PC-3 (cell line): ENCODE results near the gene BCAS3. TPM values are rescaled to one million over a fixed set of nuclear protein-coding genes. Genes with fewer than 3 reads are reported as not detected.

ENCODE experiments used
- ATAC-seq: fragments of 200-7000 bp; cut with Tn5 transposase; 2 replicates; pipeline ENCODE4 v1.9.1; 2020; ENCODE audit warnings: mild to moderate bottlenecking, moderate library complexity
- BruUV-seq: library from RNA; stranded (reverse); fragments of 400-500 nt; replicated peaks from 2 replicates; lab custom pipeline; 2021; lab: Mats Ljungman, UMichigan
- CTCF ChIA-PET: fragments of 300-600 bp; sonication (Branson Sonifier 250); formaldehyde crosslinking; loops from one replicate; lab custom pipeline; 2022; ENCODE audit warnings: antibody characterized with exemption; lab: Charles Lee
- POLR2A ChIA-PET: fragments of 300-600 bp; sonication (Branson Sonifier 250); formaldehyde crosslinking; loops from one replicate; lab custom pipeline; 2022; ENCODE audit warnings: antibody characterized with exemption; ENCODE audit not compliant: unreplicated experiment; lab: Charles Lee
- DNase-seq: peaks from one replicate; pipeline ENCODE4 v3.0.0-alpha.2; 2015
- H2AFZ ChIP-seq: fragments of 300-600 bp; sonication (generic); 2 replicates; pipeline ENCODE4 v1.6.0; 2016; ENCODE audit warnings: antibody characterized with exemption, low read length
- H3F3A ChIP-seq: fragments of 300-600 bp; sonication (generic); one replicate; pipeline ENCODE4 v1.6.0; 2017; ENCODE audit warnings: antibody characterized with exemption, low read length, control low read depth, mild to moderate bottlenecking; ENCODE audit not compliant: unreplicated experiment
- H3K27ac ChIP-seq: fragments of 300-600 bp; sonication (generic); 2 replicates; pipeline ENCODE4 v1.5.1; 2016; ENCODE audit warnings: mild to moderate bottlenecking, low read length
- H3K27me3 ChIP-seq: fragments of 300-600 bp; sonication (generic); 2 replicates; pipeline ENCODE4 v1.6.1; 2016; ENCODE audit warnings: low read length, mixed read lengths
- H3K36me3 ChIP-seq: fragments of 300-600 bp; sonication (generic); 2 replicates; pipeline ENCODE4 v1.6.1; 2016; ENCODE audit warnings: low read depth, mixed run types, low read length, mixed read lengths
- H3K4me1 ChIP-seq: fragments of 300-600 bp; sonication (generic); 2 replicates; pipeline ENCODE4 v1.5.1; 2016; ENCODE audit warnings: low read length; ENCODE audit not compliant: insufficient read depth
- H3K4me2 ChIP-seq: fragments of 300-600 bp; sonication (generic); 2 replicates; pipeline ENCODE4 v1.6.0; 2016; ENCODE audit warnings: low read length
- H3K4me3 ChIP-seq: fragments of 300-600 bp; sonication (generic); 2 replicates; pipeline ENCODE4 v1.5.1; 2016; ENCODE audit warnings: mild to moderate bottlenecking, low read length, mixed read lengths
- H3K79me2 ChIP-seq: fragments of 300-600 bp; sonication (generic); 2 replicates; pipeline ENCODE4 v1.6.1; 2017; ENCODE audit warnings: low read length, mixed read lengths
- H3K9ac ChIP-seq: fragments of 300-600 bp; sonication (generic); 2 replicates; pipeline ENCODE4 v1.6.0; 2016; ENCODE audit warnings: mild to moderate bottlenecking, low read length
- H3K9me2 ChIP-seq: fragments of 300-600 bp; sonication (generic); replicated peaks from 2 replicates; pipeline ENCODE4 v1.6.1; 2016; ENCODE audit warnings: mixed run types, low read length, mixed read lengths
- H3K9me3 ChIP-seq: fragments of 300-600 bp; sonication (generic); 2 replicates; pipeline ENCODE4 v1.6.1; 2016; ENCODE audit warnings: low read length, mixed read lengths
- H4K20me1 ChIP-seq: fragments of 300-600 bp; sonication (generic); 2 replicates; pipeline ENCODE4 v1.6.1; 2016; ENCODE audit warnings: low read length, mixed read lengths
- CTCF ChIP-seq: fragments of 300-600 bp; sonication (generic); conservative IDR thresholded peaks from 2 replicates; pipeline ENCODE4 v1.5.1; 2017; ENCODE audit warnings: antibody characterized with exemption, low read depth, mild to moderate bottlenecking, low read length
- EZH2 ChIP-seq: fragments of 300-600 bp; sonication (generic); IDR thresholded peaks from one replicate; pipeline ENCODE4 v1.6.1; 2017; ENCODE audit warnings: antibody characterized with exemption, mild to moderate bottlenecking, low read length; ENCODE audit not compliant: unreplicated experiment
- EZH2phosphoT487 ChIP-seq: fragments of 300-600 bp; sonication (generic); IDR thresholded peaks from 2 replicates; pipeline ENCODE4 v1.6.1; 2018; ENCODE audit warnings: mild to moderate bottlenecking, antibody characterized with exemption, low read length, borderline replicate concordance
- intact Hi-C: fragments of 100-400 bp; cut with micrococcal nuclease; formaldehyde crosslinking; loops from 2 replicates; pipeline ENCODE4 v1.9.0; 2023
- total RNA-seq: library from RNA; depleted of rRNA; stranded (reverse); fragments of >200 nt; gene quantifications from 2 replicates; pipeline ENCODE4 v1.2.3, GENCODE V29; 2014

The BCAS3 gene
- total RNA-seq, 1 experiment from 2014 or later = 25.9 TPM

GRCh38 chr17:61294286-61294685 is 616.6 kb downstream of the BCAS3 start:
- ChIA-PET POLR2A (interaction anchor here (0.7 kb wide), 1 partner anchor 17 kb away, joined by 3 read pairs; no protein-coding TSS in a partner anchor), CTCF (no interaction called here)
- DNase-seq (no peak), ATAC-seq (no peak)
- H3K79me2 ChIP-seq = no peaks in the 10 kb centered on the region
- intact Hi-C loops = no loop called here
- H3F3A ChIP-seq = no peaks in the 10 kb centered on the region
- H2AFZ ChIP-seq = no peak overlapping the region
- no peak for TF ChIP-seq CTCF
- TF ChIP-seq EZH2phosphoT487 = no peak
- no peak for TF ChIP-seq EZH2
- H3K36me3 ChIP-seq = no peaks in the 10 kb centered on the region
- no peaks in the 10 kb centered on the region for H3K27me3 ChIP-seq
- BruUV-seq = no TSS peak
- no peak overlapping the region for H3K4me3 ChIP-seq
- no peaks in the 10 kb centered on the region for H4K20me1 ChIP-seq
- H3K4me1 ChIP-seq = peaks cover 8% of the 10 kb centered on the region; the same call in 1 of the 2 replicates
- H3K9ac ChIP-seq = no peak overlapping the region
- no peaks in the 10 kb centered on the region for H3K9me3 ChIP-seq
- H3K27ac ChIP-seq = no peak overlapping the region
- H3K9me2 ChIP-seq = no peaks in the 10 kb centered on the region
- no peak overlapping the region for H3K4me2 ChIP-seq

- H3K4me2 ChIP-seq = no peak overlapping the region
- ChIA-PET CTCF (no interaction called here), POLR2A (interaction anchor here (0.7 kb wide), 1 partner anchor 18 kb away, joined by 3 read pairs; no protein-coding TSS in a partner anchor)
- no peak overlapping the region for H3K4me3 ChIP-seq
- H3K36me3 ChIP-seq = no peaks in the 10 kb centered on the region
- TF ChIP-seq CTCF = no peak
- no peak for TF ChIP-seq EZH2
- TF ChIP-seq EZH2phosphoT487 = no peak
- no peaks in the 10 kb centered on the region for H3K27me3 ChIP-seq
- H2AFZ ChIP-seq = no peak overlapping the region
- intact Hi-C loops = no loop called here
- peaks cover 8% of the 10 kb centered on the region; the same call in 1 of the 2 replicates for H3K4me1 ChIP-seq
- no peaks in the 10 kb centered on the region for H3K79me2 ChIP-seq
- H4K20me1 ChIP-seq = no peaks in the 10 kb centered on the region
- no peak overlapping the region for H3K9ac ChIP-seq
- no peaks in the 10 kb centered on the region for H3K9me2 ChIP-seq
- no peaks in the 10 kb centered on the region for H3K9me3 ChIP-seq
- H3F3A ChIP-seq = no peaks in the 10 kb centered on the region
- H3K27ac ChIP-seq = no peak overlapping the region
- DNase-seq (peak; percentile 57), ATAC-seq (peak; percentile 85)
- BruUV-seq = no TSS peak
These were observed 617.1 kb downstream of the BCAS3 start for GRCh38 chr17:61294777-61295176.

- peaks cover 8% of the 10 kb centered on the region; the same call in 1 of the 2 replicates for H3K4me1 ChIP-seq
- no peaks in the 10 kb centered on the region for H3K79me2 ChIP-seq
- ATAC-seq = no peak
- H3K27ac ChIP-seq = no peak overlapping the region
- BruUV-seq = no TSS peak
- H3K27me3 ChIP-seq = no peaks in the 10 kb centered on the region
- TF ChIP-seq EZH2 (no peak), EZH2phosphoT487 (no peak), CTCF (no peak)
- intact Hi-C loops = no loop called here
- no peaks in the 10 kb centered on the region for H3K9me2 ChIP-seq
- CTCF ChIA-PET = no interaction called here
- no peak overlapping the region for H3K4me2 ChIP-seq
- no peaks in the 10 kb centered on the region for H3F3A ChIP-seq
- H3K9me3 ChIP-seq = no peaks in the 10 kb centered on the region
- no peak overlapping the region for H2AFZ ChIP-seq
- no peaks in the 10 kb centered on the region for H4K20me1 ChIP-seq
- H3K4me3 ChIP-seq = no peak overlapping the region
- POLR2A ChIA-PET = no interaction called here
- no peak for DNase-seq
- no peak overlapping the region for H3K9ac ChIP-seq
- no peaks in the 10 kb centered on the region for H3K36me3 ChIP-seq
These were observed 618.4 kb downstream of the BCAS3 start for GRCh38 chr17:61296058-61296457.
